A549 (cell line): ENCODE data around the gene MYRF. TPM values are rescaled to one million over a fixed set of nuclear protein-coding genes. Genes with fewer than 3 reads are reported as not detected.

Source experiments
- ATOH8 ChIP-seq: fragments of 250-450 bp; sonication (Bioruptor Pico); IDR thresholded peaks from 2 replicates; pipeline ENCODE4 v1.5.0; 2020; ENCODE audit warnings: low read depth, mild to moderate bottlenecking, moderate library complexity
- BHLHE40 ChIP-seq: IDR thresholded peaks from 2 replicates; pipeline ENCODE4 v1.6.1; 2012; ENCODE audit warnings: low read depth, low read length, inconsistent platforms
- CHD2 ChIP-seq: fragments of 150-350 bp; IDR thresholded peaks from 2 replicates; pipeline ENCODE4 v1.6.1; 2014; ENCODE audit warnings: low read length; ENCODE audit not compliant: partially characterized antibody
- E2F6 ChIP-seq: IDR thresholded peaks from 2 replicates; pipeline ENCODE4 v1.6.1; 2012; ENCODE audit warnings: low read depth, borderline replicate concordance
- EP300 ChIP-seq, 2 experiments: fragments of >200 bp; sonication (Bioruptor Twin); formaldehyde crosslinking; IDR thresholded peaks; 2 replicates in 1 of 2; 3 replicates in 1 of 2; pipeline ENCODE4 v1.6.1; 2016 to 2017
- ESRRA ChIP-seq: fragments of 150-350 bp; IDR thresholded peaks from 2 replicates; pipeline ENCODE4 v1.6.1; 2014; ENCODE audit warnings: mild to moderate bottlenecking, low read length, borderline replicate concordance
- GATA3 ChIP-seq: IDR thresholded peaks from 2 replicates; pipeline ENCODE4 v1.6.1; 2012; ENCODE audit warnings: borderline replicate concordance
- HDAC2 ChIP-seq: fragments of 200-600 bp; sonication (generic); IDR thresholded peaks from 2 replicates; pipeline ENCODE4 v1.6.1; 2016
- HEYL ChIP-seq: fragments of 250-450 bp; sonication (Bioruptor Pico); IDR thresholded peaks from 2 replicates; pipeline ENCODE4 v1.8.0; 2021; ENCODE audit warnings: mild to moderate bottlenecking, moderate library complexity
- HOXB13 ChIP-seq: fragments of 250-450 bp; sonication (Bioruptor Pico); IDR thresholded peaks from 2 replicates; pipeline ENCODE4 v1.5.0; 2020; ENCODE audit warnings: low read depth, mild to moderate bottlenecking, moderate library complexity
- HOXB5 ChIP-seq: fragments of 250-450 bp; sonication (Bioruptor Pico); IDR thresholded peaks from 2 replicates; pipeline ENCODE4 v1.5.0; 2020; ENCODE audit warnings: mild to moderate bottlenecking, moderate library complexity
- JUNB ChIP-seq: fragments of >200 bp; sonication (Bioruptor Twin); formaldehyde crosslinking; IDR thresholded peaks from 2 replicates; pipeline ENCODE4 v1.6.1; 2016
- MAX ChIP-seq: IDR thresholded peaks from 2 replicates; pipeline ENCODE4 v1.6.1; 2012
- MAZ ChIP-seq: fragments of 150-350 bp; IDR thresholded peaks from 2 replicates; pipeline ENCODE4 v1.6.1; 2014; ENCODE audit warnings: antibody characterized with exemption, low read depth, low read length, borderline replicate concordance
- MYC ChIP-seq: IDR thresholded peaks from 2 replicates; pipeline ENCODE4 v1.6.1; 2012; ENCODE audit warnings: mild to moderate bottlenecking, inconsistent platforms, low read length, improper control_type of control experiment, borderline replicate concordance
- NFE2L2 ChIP-seq: fragments of 150-350 bp; conservative IDR thresholded peaks from 2 replicates; pipeline ENCODE4 v1.6.1; 2014; ENCODE audit warnings: low read length
- POLR2AphosphoS2 ChIP-seq: conservative IDR thresholded peaks from 2 replicates; pipeline ENCODE4 v1.6.1; 2012; ENCODE audit warnings: low read length, improper control_type of control experiment, inconsistent platforms
- RAD21 ChIP-seq, 2 experiments: fragments of >200 bp in 1 of 2; sonication (Bioruptor Twin) in 1 of 2; formaldehyde crosslinking in 1 of 2; IDR thresholded peaks in 1 of 2; conservative IDR thresholded peaks in 1 of 2; 2 replicates in 1 of 2; 3 replicates in 1 of 2; pipeline ENCODE4 v1.6.1; 2012 to 2018; ENCODE audit warnings: inconsistent platforms in 1 of 2
- RARB ChIP-seq: fragments of 250-450 bp; sonication (Bioruptor Pico); IDR thresholded peaks from 2 replicates; pipeline ENCODE4 v1.8.0; 2021; ENCODE audit warnings: mild to moderate bottlenecking, moderate library complexity
- RCOR1 ChIP-seq: fragments of 150-350 bp; IDR thresholded peaks from 2 replicates; pipeline ENCODE4 v1.6.1; 2014; ENCODE audit warnings: antibody characterized with exemption, low read length, low read depth
- RNF2 ChIP-seq: fragments of 200-600 bp; sonication (generic); IDR thresholded peaks from 2 replicates; pipeline ENCODE4 v1.6.1; 2016; ENCODE audit warnings: low read depth, mild to moderate bottlenecking, antibody characterized with exemption, moderate library complexity, borderline replicate concordance
- SMC3 ChIP-seq: fragments of >200 bp; sonication (Bioruptor Twin); formaldehyde crosslinking; IDR thresholded peaks from 3 replicates; pipeline ENCODE4 v1.6.1; 2018; ENCODE audit warnings: inconsistent platforms
- TFCP2L1 ChIP-seq: fragments of 250-450 bp; sonication (Bioruptor Pico); IDR thresholded peaks from 2 replicates; pipeline ENCODE4 v1.5.0; 2021; ENCODE audit warnings: mild to moderate bottlenecking
- TP53 ChIP-seq: fragments of 250-450 bp; sonication (Bioruptor Pico); IDR thresholded peaks from 2 replicates; pipeline ENCODE4 v1.5.0; 2021; ENCODE audit warnings: mild to moderate bottlenecking, moderate library complexity
- ZC3H11A ChIP-seq: fragments of 450-650 bp; IDR thresholded peaks from 2 replicates; pipeline ENCODE4 v1.6.1; 2014; ENCODE audit warnings: antibody characterized with exemption, mild to moderate bottlenecking
- polyA plus RNA-seq, 4 experiments: library from polyadenylated mRNA; depleted of rRNA in 3 of 4; stranded (reverse); fragments of >200 nt; fragmentation: RNase III in 1 of 4; extraction: RNeasy Plus Mini Kit Qiagen cat#74134 plus additional on column Dnase treatment in 1 of 4; gene quantifications; 2 replicates in 3 of 4; 3 replicates in 1 of 4; pipeline ENCODE4 v1.2.3, GENCODE V29; 2011 to 2017
- TF ChIP-seq, protein P1 (sequence below): IDR thresholded peaks from 2 replicates; pipeline ENCODE4 v1.6.1; 2012
- TF ChIP-seq, protein P2 (sequence below): fragments of 200-600 bp; sonication (generic); IDR thresholded peaks from 2 replicates; pipeline ENCODE4 v1.6.1; 2016; ENCODE audit warnings: antibody characterized with exemption, mild to moderate bottlenecking, moderate library complexity

The MYRF gene
- polyA plus RNA-seq, 2 of the 4 experiments (the other 2 are of a cell fraction) = 14.7 to 22.3 TPM

- peak; percentile 80 for TF ChIP-seq ATOH8 (CRISPR knock-in tag)
- no peak for TF ChIP-seq HDAC2
- TF ChIP-seq NFE2L2 = no peak
- TF ChIP-seq TFCP2L1 (CRISPR knock-in tag) = peak; percentile 86
- no peak for TF ChIP-seq CHD2
- no peak for TF ChIP-seq MYC
- peak; percentile 85 for TF ChIP-seq MAX
- no peak; the same call in 1 of the 2 replicates for TF ChIP-seq GATA3
- TF ChIP-seq ZC3H11A = no peak
- TF ChIP-seq TP53 (CRISPR knock-in tag) = peak; percentile 68; the same call in 1 of the 2 replicates
- TF ChIP-seq HOXB5 (CRISPR knock-in tag) = 0 out of 2 replicates have a peak, but pooled peaks have one; percentile 60
- 0 out of 2 replicates have a peak, but pooled peaks have one; percentile 40 for TF ChIP-seq RARB
- no peak for TF ChIP-seq RCOR1
- peak; percentile 88 for TF ChIP-seq E2F6
- no peak for TF ChIP-seq HEYL (CRISPR knock-in tag)
- 0 out of 3 replicates have a peak, but pooled peaks have one; percentile 21 for TF ChIP-seq SMC3
- TF ChIP-seq EP300 (IDR thresholded peaks at IDR 0.05) = peak in 1 of 2 experiments; percentile 46; a peak in 1 of 5 replicates
- TF ChIP-seq, protein P1, sequence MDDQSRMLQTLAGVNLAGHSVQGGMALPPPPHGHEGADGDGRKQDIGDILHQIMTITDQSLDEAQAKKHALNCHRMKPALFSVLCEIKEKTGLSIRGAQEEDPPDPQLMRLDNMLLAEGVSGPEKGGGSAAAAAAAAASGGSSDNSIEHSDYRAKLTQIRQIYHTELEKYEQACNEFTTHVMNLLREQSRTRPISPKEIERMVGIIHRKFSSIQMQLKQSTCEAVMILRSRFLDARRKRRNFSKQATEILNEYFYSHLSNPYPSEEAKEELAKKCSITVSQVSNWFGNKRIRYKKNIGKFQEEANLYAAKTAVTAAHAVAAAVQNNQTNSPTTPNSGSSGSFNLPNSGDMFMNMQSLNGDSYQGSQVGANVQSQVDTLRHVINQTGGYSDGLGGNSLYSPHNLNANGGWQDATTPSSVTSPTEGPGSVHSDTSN = peak; percentile 73
- TF ChIP-seq POLR2AphosphoS2 = no peak
- no peak for TF ChIP-seq ESRRA
- TF ChIP-seq RNF2 = no peak
- TF ChIP-seq MAZ = peak; percentile 8; the same call in 1 of the 2 replicates
- no peak for TF ChIP-seq HOXB13
- TF ChIP-seq, protein P2, sequence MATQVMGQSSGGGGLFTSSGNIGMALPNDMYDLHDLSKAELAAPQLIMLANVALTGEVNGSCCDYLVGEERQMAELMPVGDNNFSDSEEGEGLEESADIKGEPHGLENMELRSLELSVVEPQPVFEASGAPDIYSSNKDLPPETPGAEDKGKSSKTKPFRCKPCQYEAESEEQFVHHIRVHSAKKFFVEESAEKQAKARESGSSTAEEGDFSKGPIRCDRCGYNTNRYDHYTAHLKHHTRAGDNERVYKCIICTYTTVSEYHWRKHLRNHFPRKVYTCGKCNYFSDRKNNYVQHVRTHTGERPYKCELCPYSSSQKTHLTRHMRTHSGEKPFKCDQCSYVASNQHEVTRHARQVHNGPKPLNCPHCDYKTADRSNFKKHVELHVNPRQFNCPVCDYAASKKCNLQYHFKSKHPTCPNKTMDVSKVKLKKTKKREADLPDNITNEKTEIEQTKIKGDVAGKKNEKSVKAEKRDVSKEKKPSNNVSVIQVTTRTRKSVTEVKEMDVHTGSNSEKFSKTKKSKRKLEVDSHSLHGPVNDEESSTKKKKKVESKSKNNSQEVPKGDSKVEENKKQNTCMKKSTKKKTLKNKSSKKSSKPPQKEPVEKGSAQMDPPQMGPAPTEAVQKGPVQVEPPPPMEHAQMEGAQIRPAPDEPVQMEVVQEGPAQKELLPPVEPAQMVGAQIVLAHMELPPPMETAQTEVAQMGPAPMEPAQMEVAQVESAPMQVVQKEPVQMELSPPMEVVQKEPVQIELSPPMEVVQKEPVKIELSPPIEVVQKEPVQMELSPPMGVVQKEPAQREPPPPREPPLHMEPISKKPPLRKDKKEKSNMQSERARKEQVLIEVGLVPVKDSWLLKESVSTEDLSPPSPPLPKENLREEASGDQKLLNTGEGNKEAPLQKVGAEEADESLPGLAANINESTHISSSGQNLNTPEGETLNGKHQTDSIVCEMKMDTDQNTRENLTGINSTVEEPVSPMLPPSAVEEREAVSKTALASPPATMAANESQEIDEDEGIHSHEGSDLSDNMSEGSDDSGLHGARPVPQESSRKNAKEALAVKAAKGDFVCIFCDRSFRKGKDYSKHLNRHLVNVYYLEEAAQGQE = no peak
- TF ChIP-seq JUNB = no peak
- peak; percentile 26 to 29; a peak in 2 of 5 replicates for TF ChIP-seq RAD21 (conservative IDR thresholded peaks at IDR 0.05 in 1 of 2, IDR thresholded peaks at IDR 0.05 in 1 of 2)
- TF ChIP-seq BHLHE40 = no peak
Measured at GRCh38 chr11:61827571-61828378, 75.3 kb downstream of the MYRF start, which contains the start of gene FADS2 (continued).
